RWPE1 (cell line): Measurements from ENCODE around the gene AUTS2.

ENCODE experiments used
- CTCF ChIA-PET: fragments of 350-600 bp; sonication (Branson Sonifier 250); formaldehyde crosslinking; extraction: SDS; loops from one replicate; lab custom pipeline; 2021; lab: Yijun Ruan, JAX
- POLR2A ChIA-PET: fragments of 400-600 bp; formaldehyde crosslinking; extraction: SDS; loops from one replicate; lab custom pipeline; 2020; ENCODE audit warnings: antibody characterized with exemption; ENCODE audit not compliant: low non-redundant PET; lab: Yijun Ruan, JAX
- DNase-seq: peaks from one replicate; pipeline ENCODE4 v3.0.0; 2012; ENCODE audit warnings: low spot score
- H3K27ac ChIP-seq: fragments of 450-650 bp; 2 replicates; pipeline ENCODE4 v1.5.1; 2017
- CTCF ChIP-seq: fragments of 450-650 bp; conservative IDR thresholded peaks from 2 replicates; pipeline ENCODE4 v1.5.1; 2017; ENCODE audit warnings: low read depth, mild to moderate bottlenecking

AUTS2 gene

GRCh38 chr7:70794962-70795361 lies 1196.7 kb downstream of the AUTS2 start:
- no peak overlapping the region for H3K27ac ChIP-seq
- ChIA-PET CTCF (interaction anchor here (0.6 kb wide), 1 partner anchor 1128 kb away, joined by 4 read pairs; no protein-coding TSS in a partner anchor), POLR2A (no interaction called here)
- no peak for TF ChIP-seq CTCF
- no peak for DNase-seq

- H3K27ac ChIP-seq, result no peak overlapping the region
- TF ChIP-seq CTCF, result no peak
- POLR2A ChIA-PET, result interaction anchor here (0.6 kb wide), 1 partner anchor 639 kb away, joined by 3 read pairs; no protein-coding TSS in a partner anchor
- DNase-seq, result no peak
- CTCF ChIA-PET, result interaction anchor here (0.5 kb wide), 1 partner anchor 55 kb away, joined by 9 read pairs; no protein-coding TSS in a partner anchor
Observed at GRCh38 chr7:70795948-70796347, 1197.7 kb downstream of the AUTS2 start.

- no peak for TF ChIP-seq CTCF
- no peak overlapping the region for H3K27ac ChIP-seq
- POLR2A ChIA-PET, result no interaction called here
- CTCF ChIA-PET, result no interaction called here
- no peak for DNase-seq
Observed at GRCh38 chr7:70797109-70797514, 1198.8 kb downstream of the AUTS2 start.

DNA sequence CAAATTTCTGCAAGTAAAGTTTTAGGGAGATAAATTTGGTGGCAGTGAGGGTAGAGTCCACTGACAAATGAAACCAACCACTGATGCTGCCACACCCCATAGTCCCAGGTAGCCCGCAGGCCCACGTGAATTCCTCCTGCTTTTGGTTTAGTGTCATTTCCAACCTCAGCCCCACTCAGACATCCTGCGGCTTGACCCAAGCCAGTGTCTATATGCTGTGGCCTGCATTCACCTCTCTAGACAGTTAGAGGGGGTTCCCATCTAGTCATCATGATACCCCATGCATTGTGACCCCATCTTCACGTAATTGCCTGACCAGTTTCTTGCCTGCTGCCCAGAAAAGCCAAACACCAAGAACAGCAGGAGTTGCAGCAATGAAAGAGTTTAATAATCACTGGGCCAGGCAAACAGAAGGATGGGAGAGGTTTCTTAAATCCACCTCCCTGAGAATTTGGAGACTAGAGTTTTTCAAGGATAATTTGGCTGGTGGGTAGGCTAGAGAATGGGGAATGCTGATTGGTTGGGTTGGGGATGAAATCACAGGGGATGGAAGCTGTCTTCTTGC lies 1201.6 kb downstream of the AUTS2 start:
- H3K27ac ChIP-seq, result no peak overlapping the region
- DNase-seq, result no peak
- CTCF ChIA-PET, result no interaction called here
- no peak for TF ChIP-seq CTCF
- POLR2A ChIA-PET, result no interaction called here

GRCh38 chr7:70805360-70805759 lies 1207.1 kb downstream of the AUTS2 start:
- CTCF ChIA-PET, result no interaction called here
- DNase-seq, result no peak
- POLR2A ChIA-PET, result no interaction called here
- H3K27ac ChIP-seq, result no peak overlapping the region
- TF ChIP-seq CTCF, result no peak

GRCh38 chr7:70807650-70808049 lies 1209.4 kb downstream of the AUTS2 start:
- ChIA-PET CTCF (no interaction called here), POLR2A (no interaction called here)
- DNase-seq, result no peak
- no peak for TF ChIP-seq CTCF
- no peak overlapping the region for H3K27ac ChIP-seq
